C4-2B (cell line): ENCODE measurements around the gene CBX3.

ENCODE experiments used
- CTCF ChIP-seq: fragments of 450-650 bp; conservative IDR thresholded peaks from 2 replicates; pipeline ENCODE4 v1.5.1; 2017; ENCODE audit warnings: mild to moderate bottlenecking
- ZFX ChIP-seq: fragments of 450-650 bp; IDR thresholded peaks from 2 replicates; pipeline ENCODE4 v1.6.1; 2017

GRCh38 chr7:26186364-26187311 is 14.9 kb upstream of the CBX3 start:
- TF ChIP-seq CTCF (no peak), ZFX (no peak)
